ENCODE results near the gene CMA1. TPM values are rescaled to one million over a fixed set of nuclear protein-coding genes. Genes with fewer than 3 reads are reported as not detected.
"Not testable (repeated sequence)": the region's sequence is repeated elsewhere in the genome, so short reads cannot be mapped to it uniquely, and the experiment has no call there.

CMA1 gene
- polyA plus RNA-seq, 1 donor (not counting 4 experiments of a cell fraction or from before 2014, with no cell fraction given), result not detected

GRCh38 chr14:24473211-24473610, 34.9 kb downstream of the CMA1 start:
- Histone ChIP-seq H2AFZ (ENCODE audit: control insufficient read depth, low read length) (no peak overlapping the region), H3K79me2 (ENCODE audit: control insufficient read depth, insufficient read depth, low read length) (no peaks in the 10 kb centered on the region), H3K9ac (ENCODE audit: control insufficient read depth, extremely low read depth, insufficient read depth, low read length) (no peak overlapping the region), H4K20me1 (ENCODE audit: control insufficient read depth, extremely low read depth, insufficient read depth, low read length) (no peaks in the 10 kb centered on the region), H3K27me3 (ENCODE audit: control insufficient read depth, extremely low read depth, insufficient read depth, low read length) (no peaks in the 10 kb centered on the region), H3K4me3 (ENCODE audit: control insufficient read depth in 2 of 3, extremely low read depth in 1 of 3, insufficient read depth in 2 of 3, low read depth in 1 of 3, low read length in 3 of 3) (no peak overlapping the region), H3K4me1 (ENCODE audit: control insufficient read depth, extremely low read depth, insufficient read depth, low read length) (no peaks in the 10 kb centered on the region), H3K36me3 (ENCODE audit: control insufficient read depth in 2 of 2, extremely low read depth in 1 of 2, insufficient read depth in 2 of 2, low read length in 2 of 2) (no peaks in the 10 kb centered on the region), H3K4me2 (ENCODE audit: control insufficient read depth, extremely low read depth, insufficient read depth, low read depth, low read length) (no peak overlapping the region), H3K9me3 (ENCODE audit: control insufficient read depth, low read depth, low read length) (no peaks in the 10 kb centered on the region), H3K9me1 (ENCODE audit: control insufficient read depth, extremely low read depth, insufficient read depth, low read length) (no peaks in the 10 kb centered on the region), H3K27ac (ENCODE audit: control insufficient read depth, insufficient read depth, low read length) (no peak overlapping the region)
- DNase-seq (ENCODE audit: low read depth, low spot score), result no peak
- no peak for FAIRE-seq
- no peak for TF ChIP-seq CTCF (optimal IDR thresholded peaks at IDR 0.05 in 1 of 3, IDR thresholded peaks at IDR 0.05 in 1 of 3, conservative IDR thresholded peaks at IDR 0.05 in 1 of 3; ENCODE audit: extremely low read depth in 1 of 3, insufficient read depth in 2 of 3, low read length in 3 of 3)
- no peak for TF ChIP-seq EZH2 (IDR thresholded peaks at IDR 0.05; ENCODE audit: low read length)
- dilution Hi-C loops (cut with MboI; ENCODE audit: extremely low pct_ligation_motif_present, low sequenced_read_pairs), result no loop called here

GRCh38 chr14:24470450-24470849, 37.6 kb downstream of the CMA1 start:
- H4K20me1 ChIP-seq (ENCODE audit: control insufficient read depth, extremely low read depth, insufficient read depth, low read length); DNase-seq (ENCODE audit: low read depth, low spot score); H2AFZ ChIP-seq (ENCODE audit: control insufficient read depth, low read length); FAIRE-seq; H3K4me1 ChIP-seq (ENCODE audit: control insufficient read depth, extremely low read depth, insufficient read depth, low read length); H3K79me2 ChIP-seq (ENCODE audit: control insufficient read depth, insufficient read depth, low read length); H3K36me3 ChIP-seq (ENCODE audit: control insufficient read depth in 2 of 2, extremely low read depth in 1 of 2, insufficient read depth in 2 of 2, low read length in 2 of 2); dilution Hi-C loops (cut with MboI; ENCODE audit: extremely low pct_ligation_motif_present, low sequenced_read_pairs); H3K9me3 ChIP-seq (ENCODE audit: control insufficient read depth, low read depth, low read length); H3K27ac ChIP-seq (ENCODE audit: control insufficient read depth, insufficient read depth, low read length); H3K9me1 ChIP-seq (ENCODE audit: control insufficient read depth, extremely low read depth, insufficient read depth, low read length); H3K4me2 ChIP-seq (ENCODE audit: control insufficient read depth, extremely low read depth, insufficient read depth, low read depth, low read length); H3K9ac ChIP-seq (ENCODE audit: control insufficient read depth, extremely low read depth, insufficient read depth, low read length); H3K27me3 ChIP-seq (ENCODE audit: control insufficient read depth, extremely low read depth, insufficient read depth, low read length); H3K4me3 ChIP-seq (ENCODE audit: control insufficient read depth in 2 of 3, extremely low read depth in 1 of 3, insufficient read depth in 2 of 3, low read depth in 1 of 3, low read length in 3 of 3): not testable (repeated sequence)

GRCh38 chr14:24465805-24466204, 42.3 kb downstream of the CMA1 start:
- Histone ChIP-seq H3K27me3 (ENCODE audit: control insufficient read depth, extremely low read depth, insufficient read depth, low read length) (no peaks in the 10 kb centered on the region), H3K27ac (ENCODE audit: control insufficient read depth, insufficient read depth, low read length) (no peak overlapping the region), H3K4me1 (ENCODE audit: control insufficient read depth, extremely low read depth, insufficient read depth, low read length) (no peaks in the 10 kb centered on the region), H2AFZ (ENCODE audit: control insufficient read depth, low read length) (no peak overlapping the region), H4K20me1 (ENCODE audit: control insufficient read depth, extremely low read depth, insufficient read depth, low read length) (no peaks in the 10 kb centered on the region), H3K4me3 (ENCODE audit: control insufficient read depth in 2 of 3, extremely low read depth in 1 of 3, insufficient read depth in 2 of 3, low read depth in 1 of 3, low read length in 3 of 3) (no peak overlapping the region), H3K9ac (ENCODE audit: control insufficient read depth, extremely low read depth, insufficient read depth, low read length) (no peak overlapping the region), H3K9me1 (ENCODE audit: control insufficient read depth, extremely low read depth, insufficient read depth, low read length) (no peaks in the 10 kb centered on the region), H3K36me3 (ENCODE audit: control insufficient read depth in 2 of 2, extremely low read depth in 1 of 2, insufficient read depth in 2 of 2, low read length in 2 of 2) (no peaks in the 10 kb centered on the region), H3K9me3 (ENCODE audit: control insufficient read depth, low read depth, low read length) (no peaks in the 10 kb centered on the region), H3K79me2 (ENCODE audit: control insufficient read depth, insufficient read depth, low read length) (no peaks in the 10 kb centered on the region), H3K4me2 (ENCODE audit: control insufficient read depth, extremely low read depth, insufficient read depth, low read depth, low read length) (no peak overlapping the region)
- dilution Hi-C loops (cut with MboI; ENCODE audit: extremely low pct_ligation_motif_present, low sequenced_read_pairs), result no loop called here
- FAIRE-seq, result no peak
- TF ChIP-seq CTCF (optimal IDR thresholded peaks at IDR 0.05 in 1 of 3, IDR thresholded peaks at IDR 0.05 in 1 of 3, conservative IDR thresholded peaks at IDR 0.05 in 1 of 3; ENCODE audit: extremely low read depth in 1 of 3, insufficient read depth in 2 of 3, low read length in 3 of 3), result no peak
- TF ChIP-seq EZH2 (IDR thresholded peaks at IDR 0.05; ENCODE audit: low read length), result no peak
- DNase-seq (ENCODE audit: low read depth, low spot score), result no peak

Measured in keratinocyte (primary cell).